GM23248 (cell line): Measurements from ENCODE around the gene ELMO1.

ENCODE experiments used
- EZH2 ChIP-seq: fragments of 200-600 bp; sonication (generic); IDR thresholded peaks from 2 replicates; pipeline ENCODE4 v1.6.1; 2018; ENCODE audit warnings: antibody characterized with exemption, mild to moderate bottlenecking; ENCODE audit not compliant: insufficient read depth, poor library complexity, severe bottlenecking
- EZH2phosphoT487 ChIP-seq: fragments of 200-600 bp; sonication (generic); IDR thresholded peaks from 2 replicates; pipeline ENCODE4 v1.6.1; 2018; ENCODE audit warnings: antibody characterized with exemption, moderate library complexity, mild to moderate bottlenecking, low read depth; ENCODE audit not compliant: insufficient read depth

DNA sequence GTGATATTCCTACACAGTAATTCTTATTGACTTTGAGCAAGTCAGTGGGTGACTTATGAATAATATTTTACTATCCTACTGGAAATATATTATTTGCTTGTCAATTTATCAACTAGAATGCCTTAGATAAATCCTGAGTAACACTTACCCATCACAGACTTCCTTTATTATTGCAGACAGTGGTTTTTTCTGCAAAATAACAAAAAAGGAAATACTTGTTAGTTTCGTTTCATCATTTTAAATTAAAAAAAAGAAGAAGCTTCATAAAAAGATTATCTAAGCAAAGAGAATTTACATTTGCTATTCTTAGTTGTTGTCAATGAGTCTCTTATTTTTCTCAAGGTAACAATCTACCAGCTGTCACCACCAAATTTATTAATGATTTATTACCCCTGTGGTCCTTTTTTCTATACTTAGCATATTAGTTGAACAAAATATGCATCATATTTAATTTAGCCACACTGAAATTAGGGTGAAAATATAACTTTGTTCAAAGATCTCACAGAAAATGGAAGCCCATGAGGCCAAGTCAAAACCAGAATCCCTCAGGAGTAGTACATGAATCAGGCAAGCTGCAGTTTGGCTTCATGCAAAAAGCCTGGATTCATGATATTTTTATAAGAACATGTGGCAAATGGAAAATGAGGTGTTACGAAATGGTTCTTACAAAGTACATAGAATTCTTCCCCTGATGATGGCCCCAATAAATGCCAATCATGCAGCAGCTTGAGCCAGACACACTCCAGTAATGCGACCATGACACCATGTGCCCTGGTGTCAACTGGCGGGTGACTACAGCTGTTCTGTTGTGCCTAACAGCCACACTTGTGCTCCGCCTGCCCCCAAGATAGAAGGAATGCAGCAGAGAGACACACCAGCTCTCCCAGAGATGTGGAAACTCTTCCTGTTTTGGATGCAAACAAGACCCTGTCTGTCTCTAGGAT is 132.6 kb downstream of the ELMO1 start:
- TF ChIP-seq EZH2 (no peak), EZH2phosphoT487 (no peak)
